K562 (cell line): ENCODE results near the gene GTF2H4. TPM values are rescaled to one million over a fixed set of nuclear protein-coding genes. Genes with fewer than 3 reads are reported as not detected.
A peak's percentile ranks its signal among the peaks of the same experiment; 100 is the strongest.

Source experiments
- ATF6 ChIP-seq: sonication (generic); formaldehyde crosslinking; IDR thresholded peaks from 2 replicates; pipeline ENCODE4 v1.4.0; 2020; ENCODE audit warnings: mild to moderate bottlenecking, missing genetic modification reagents
- KDM2B ChIP-seq: fragments of 250-450 bp; sonication (Bioruptor Pico); IDR thresholded peaks from 2 replicates; pipeline ENCODE4 v1.8.0; 2021; ENCODE audit warnings: mild to moderate bottlenecking, moderate library complexity
- KLF1 ChIP-seq: fragments of 450-650 bp; IDR thresholded peaks from 2 replicates; pipeline ENCODE4 v1.6.1; 2016; ENCODE audit warnings: missing genetic modification characterization, missing compliant biosample characterization
- MED1 ChIP-seq: sonication (generic); formaldehyde crosslinking; IDR thresholded peaks from 2 replicates; pipeline ENCODE4 v1.8.1; 2023; ENCODE audit warnings: missing genetic modification reagents, borderline replicate concordance
- NR4A1 ChIP-seq, 2 experiments: fragments of 250-450 bp in 1 of 2; fragments of 450-650 bp in 1 of 2; sonication (Bioruptor Pico) in 1 of 2; IDR thresholded peaks; 2 replicates each; pipeline versions ENCODE4 v1.4.0 to v1.6.1; 2016 to 2020; ENCODE audit warnings: mild to moderate bottlenecking in 2 of 2, missing compliant biosample characterization in 1 of 2, missing genetic modification characterization in 1 of 2, moderate library complexity in 1 of 2
- PTTG1 ChIP-seq: fragments of 450-650 bp; IDR thresholded peaks from 2 replicates; pipeline ENCODE4 v1.6.1; 2016; ENCODE audit warnings: low read depth, mild to moderate bottlenecking, missing genetic modification characterization, missing compliant biosample characterization
- RREB1 ChIP-seq: fragments of 250-450 bp; sonication (Bioruptor Pico); IDR thresholded peaks from 2 replicates; pipeline ENCODE4 v1.4.0; 2020
- SMC3 ChIP-seq: conservative IDR thresholded peaks from 2 replicates; pipeline ENCODE4 v1.6.1; 2011; ENCODE audit warnings: low read depth, low read length, improper control_type of control experiment; ENCODE audit not compliant: insufficient read depth
- STAT5B ChIP-seq: fragments of 250-450 bp; sonication (Bioruptor Pico); IDR thresholded peaks from 2 replicates; pipeline ENCODE4 v1.8.0; 2021; ENCODE audit warnings: mild to moderate bottlenecking, inconsistent platforms
- SUPT5H ChIP-seq: fragments of 450-650 bp; IDR thresholded peaks from 2 replicates; pipeline ENCODE4 v1.6.1; 2016
- TBL1XR1 ChIP-seq, 2 experiments: IDR thresholded peaks; 2 replicates each; pipeline ENCODE4 v1.6.1; 2012; ENCODE audit warnings: improper control_type of control experiment in 2 of 2, low read length in 2 of 2, mild to moderate bottlenecking in 1 of 2
- TRIM25 ChIP-seq: fragments of 450-650 bp; IDR thresholded peaks from 2 replicates; pipeline ENCODE4 v1.7.0; 2016; ENCODE audit warnings: borderline replicate concordance
- ZBTB34 ChIP-seq: fragments of 250-450 bp; sonication (Bioruptor Pico); IDR thresholded peaks from 2 replicates; pipeline ENCODE4 v1.8.0; 2021; ENCODE audit warnings: mild to moderate bottlenecking, moderate library complexity
- ZC3H11A ChIP-seq: IDR thresholded peaks from 2 replicates; pipeline ENCODE4 v1.6.1; 2012; ENCODE audit warnings: low read depth, low read length, improper control_type of control experiment
- ZEB2 ChIP-seq: fragments of 450-650 bp; IDR thresholded peaks from 2 replicates; pipeline ENCODE4 v1.6.1; 2016
- ZNF175 ChIP-seq: fragments of 200-800 bp; sonication (Bioruptor generic); IDR thresholded peaks from 2 replicates; pipeline ENCODE4 v1.6.1; 2016; ENCODE audit warnings: low read depth, mild to moderate bottlenecking, missing genetic modification characterization, missing compliant biosample characterization
- polyA plus RNA-seq, 8 experiments: library from polyadenylated mRNA; depleted of rRNA in 4 of 8; stranded (reverse) in 5 of 8; unstranded in 3 of 8; fragments of >200 nt; fragmentation: Nextera tagmentation in 2 of 8; fragmentation: Illumina TruSeq in 1 of 8; extraction: Ambion mirVana in 2 of 8; extraction: Trizol in 1 of 8; gene quantifications; 2 replicates each; pipeline versions ENCODE4 v1.2.1 to v1.2.3, GENCODE V29; 2011 to 2014; ENCODE audit warnings: inconsistent platforms in 1 of 8, missing spikeins in 1 of 8
- total RNA-seq, 7 experiments: library from RNA; depleted of rRNA in 6 of 7; stranded (reverse); fragments of >200 nt in 6 of 7; fragmentation: Illumina TruSeq in 2 of 7; extraction: Trizol in 2 of 7; gene quantifications; 2 replicates each; pipeline versions ENCODE4 v1.2.1 to v1.2.3, GENCODE V29; 2011 to 2021; ENCODE audit warnings: low replicate concordance in 1 of 7

Gene GTF2H4
- total and polyA plus RNA-seq, 9 of the 15 experiments (the other 6 are each of a cell fraction or from before 2014, with no cell fraction given), result 3.6 to 86.1 (median 39.6) TPM

- TF ChIP-seq RREB1 (CRISPR knock-in tag) (0 out of 2 replicates have a peak, but pooled peaks have one; percentile 40), NR4A1 (CRISPR knock-in tag; IDR thresholded peaks at IDR 0.05) (no peak), NR4A1 (tag; IDR thresholded peaks at IDR 0.05) (peak; percentile 92), TRIM25 (no peak), KDM2B (CRISPR knock-in tag) (no peak), ZNF175 (CRISPR knock-in tag) (peak; percentile 74), ATF6 (no peak), ZC3H11A (peak; percentile 80; the same call in 1 of the 2 replicates), STAT5B (CRISPR knock-in tag) (no peak), ZBTB34 (CRISPR knock-in tag) (no peak), KLF1 (peak; percentile 62), SMC3 (no peak), ZEB2 (peak; percentile 49; the same call in 1 of the 2 replicates), MED1 (CRISPR knock-in tag) (no peak), PTTG1 (tag) (peak; percentile 23; the same call in 1 of the 2 replicates), TBL1XR1 (IDR thresholded peaks at IDR 0.05; ENCODE audit: low read length in 2 of 2) (0 out of 4 replicates have a peak, but pooled peaks of 1 of the 2 experiments have one; percentile 31), SUPT5H (peak; percentile 98)
Measured at GRCh38 chr6:30875244-30876038, 32.6 kb upstream of the GTF2H4 start (continued).
